Kidney capillary endothelial cell (primary cell): ENCODE measurements around the gene NOPCHAP1.
"Not testable (repeated sequence)": the region's sequence is repeated elsewhere in the genome, so short reads cannot be mapped to it uniquely, and the experiment has no call there.

ENCODE experiments used
- DNase-seq: peaks from one replicate; pipeline ENCODE4 v3.0.0-alpha.2; 2018; ENCODE audit warnings: low spot score

NOPCHAP1 gene

GRCh38 chr12:104986022-104986941, at the start of gene NOPCHAP1:
Gene NOPCHAP1, plus strand, starts transcription at chr12:104986316. Its CDS starts 37 bp downstream, at chr12:104986353.
- peak; percentile 85 for DNase-seq

- no peak for DNase-seq
Measured at GRCh38 chr12:104938371-104938770, 47.7 kb upstream of the NOPCHAP1 start.

GRCh38 chr12:104939089-104939488, 47.0 kb upstream of the NOPCHAP1 start:
- DNase-seq, result no peak

DNA sequence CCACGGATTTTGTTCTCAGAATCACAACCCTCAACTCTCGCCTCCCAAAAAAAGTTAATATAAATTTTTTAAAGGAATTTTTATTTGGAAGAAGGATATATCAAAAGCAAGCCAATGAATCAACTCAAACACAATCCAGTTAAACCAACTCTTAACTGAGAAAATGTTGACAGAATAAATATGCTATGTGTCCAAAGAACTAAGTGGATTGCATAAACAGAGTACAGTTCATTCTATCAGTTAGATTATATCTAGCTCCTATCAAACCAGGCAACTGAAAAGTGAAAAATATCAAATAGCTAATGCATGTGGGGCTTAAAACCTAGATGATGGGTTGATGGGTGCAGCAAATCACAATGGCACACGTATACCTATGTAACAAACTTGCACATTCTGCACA, 44.7 kb upstream of the NOPCHAP1 start:
- no peak for DNase-seq

GRCh38 chr12:104942075-104942474, 44.0 kb upstream of the NOPCHAP1 start:
- DNase-seq, result no peak

DNA sequence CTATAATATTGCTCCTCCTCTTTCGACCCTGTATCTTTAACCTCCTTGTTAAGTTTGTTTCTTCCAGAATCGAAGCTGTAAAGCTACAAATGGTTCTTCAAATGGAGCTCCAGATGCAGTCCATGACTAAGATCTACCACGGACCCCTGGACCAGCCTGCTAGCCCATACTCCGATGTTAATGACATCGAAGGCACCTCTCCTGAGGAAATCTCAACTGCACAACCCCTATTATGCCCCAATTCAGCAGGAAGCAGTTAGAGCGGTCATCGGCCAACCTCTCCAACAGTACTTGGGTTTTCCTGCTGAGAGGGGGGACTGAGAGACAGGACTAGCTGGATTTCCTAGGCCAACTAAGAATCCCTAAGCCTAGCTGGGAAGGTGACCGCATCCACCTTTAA, 42.7 kb upstream of the NOPCHAP1 start:
- not testable (repeated sequence) for DNase-seq

DNA sequence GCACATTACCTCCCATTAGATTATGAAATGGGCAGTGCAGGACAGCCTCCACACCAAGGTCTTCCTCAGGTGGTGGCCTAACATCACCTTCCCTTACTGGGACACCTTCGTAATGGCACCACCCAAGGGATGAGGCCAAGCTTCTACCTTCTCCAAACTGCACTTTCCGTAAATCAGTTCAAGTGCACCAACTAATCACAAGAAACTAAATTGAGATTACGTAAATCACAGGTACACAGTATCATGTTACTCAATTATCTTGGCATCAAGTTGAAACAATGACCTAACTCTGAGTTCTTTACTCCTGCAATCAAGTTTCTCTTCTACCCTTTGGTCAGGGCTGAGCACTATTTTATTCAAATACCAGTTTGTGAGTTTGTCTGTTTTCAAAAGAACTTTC, 41.9 kb upstream of the NOPCHAP1 start:
- DNase-seq, result no peak

GRCh38 chr12:104948716-104949115, 37.4 kb upstream of the NOPCHAP1 start:
- DNase-seq, result not testable (repeated sequence)

DNA sequence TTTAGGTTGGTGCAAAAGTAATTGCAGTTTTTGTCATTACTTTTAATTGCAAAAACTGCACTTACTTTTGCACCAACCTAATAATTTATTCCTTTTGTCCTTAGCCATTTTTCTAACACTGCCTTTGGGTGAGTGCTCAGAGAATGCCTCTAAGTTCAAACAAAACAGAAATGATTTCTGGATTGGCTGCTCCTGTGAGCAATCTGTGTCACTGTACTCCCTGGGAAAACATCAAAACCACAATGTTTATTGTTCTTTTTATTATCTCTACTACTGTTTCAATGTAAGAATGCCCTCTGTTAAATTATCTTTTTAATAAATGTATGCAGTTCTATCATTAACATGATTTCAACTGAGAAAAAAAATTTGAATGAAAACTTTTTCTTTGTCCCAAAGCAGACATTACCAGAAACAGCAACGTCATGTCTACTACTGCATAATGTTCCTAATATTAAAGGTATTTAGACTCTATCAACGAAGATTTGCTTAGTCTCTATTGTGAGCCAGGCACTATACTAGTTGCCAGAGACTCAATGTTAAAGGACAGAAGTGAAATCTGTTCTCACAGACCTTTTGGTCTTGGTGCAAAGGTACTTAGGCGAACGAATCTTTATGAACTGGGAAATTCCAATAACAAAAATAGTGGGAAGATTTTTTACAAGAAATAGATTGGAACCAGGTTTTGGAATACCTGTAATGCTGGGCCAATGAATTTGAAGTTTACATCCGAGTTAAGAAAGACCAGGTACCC, 34.2 kb upstream of the NOPCHAP1 start:
- no peak for DNase-seq

DNA sequence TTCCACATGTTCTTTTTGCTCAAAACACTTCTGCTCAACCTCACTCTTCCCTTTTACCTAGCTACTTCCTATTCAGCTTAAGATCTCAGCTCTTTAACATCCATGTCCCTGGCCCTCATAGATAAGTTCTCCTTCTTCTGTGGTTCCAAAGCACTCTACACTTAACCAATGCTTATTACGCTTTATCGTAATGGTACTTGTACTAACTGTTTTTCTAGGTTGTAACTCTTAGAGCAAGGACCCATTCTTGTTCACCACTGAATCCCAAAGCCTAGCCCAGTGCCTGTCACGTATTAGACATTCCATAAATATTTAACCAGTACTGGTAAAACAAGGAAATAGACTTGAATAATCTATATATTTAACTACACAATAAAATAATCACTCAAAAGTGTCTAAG, 33.3 kb upstream of the NOPCHAP1 start:
- no peak for DNase-seq

DNA sequence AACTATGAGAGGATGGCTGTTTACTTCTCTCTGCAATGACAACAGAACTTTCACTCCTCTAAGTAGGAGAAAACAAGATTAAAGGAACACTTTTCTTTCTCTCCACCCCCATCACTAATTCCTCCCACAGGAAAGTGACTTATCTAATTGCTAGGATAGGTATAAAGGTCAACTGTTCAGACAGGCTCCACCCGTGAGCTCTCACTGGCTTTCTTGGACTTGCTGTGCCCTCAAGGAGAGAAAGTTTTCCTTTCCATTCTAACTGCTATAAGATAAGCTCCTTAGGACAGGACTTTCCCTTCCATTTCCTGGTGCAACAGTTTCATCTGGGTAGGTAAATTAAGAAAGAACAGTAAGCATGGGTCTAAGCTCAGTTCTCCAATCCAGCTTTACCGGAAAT, 32.8 kb upstream of the NOPCHAP1 start:
- DNase-seq, result no peak

DNA sequence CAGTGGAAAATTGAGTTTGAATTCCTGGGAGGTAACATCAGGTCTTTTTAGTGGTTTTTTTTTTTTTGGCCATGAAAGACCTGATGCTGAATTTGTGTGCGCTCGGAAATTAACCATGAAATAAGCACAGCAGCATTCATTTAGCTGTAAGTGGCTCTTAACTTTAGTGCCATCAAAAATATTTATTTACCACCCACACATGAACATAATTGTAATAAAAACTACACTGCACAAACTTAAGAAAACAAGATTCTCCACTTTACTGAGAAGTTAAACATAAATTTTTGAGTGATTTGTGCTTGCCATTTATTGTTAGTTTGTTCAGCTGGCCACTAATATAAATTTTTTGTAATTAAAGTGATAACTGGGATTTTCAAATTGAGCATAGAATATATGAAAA, 30.4 kb upstream of the NOPCHAP1 start:
- DNase-seq, result no peak

DNA sequence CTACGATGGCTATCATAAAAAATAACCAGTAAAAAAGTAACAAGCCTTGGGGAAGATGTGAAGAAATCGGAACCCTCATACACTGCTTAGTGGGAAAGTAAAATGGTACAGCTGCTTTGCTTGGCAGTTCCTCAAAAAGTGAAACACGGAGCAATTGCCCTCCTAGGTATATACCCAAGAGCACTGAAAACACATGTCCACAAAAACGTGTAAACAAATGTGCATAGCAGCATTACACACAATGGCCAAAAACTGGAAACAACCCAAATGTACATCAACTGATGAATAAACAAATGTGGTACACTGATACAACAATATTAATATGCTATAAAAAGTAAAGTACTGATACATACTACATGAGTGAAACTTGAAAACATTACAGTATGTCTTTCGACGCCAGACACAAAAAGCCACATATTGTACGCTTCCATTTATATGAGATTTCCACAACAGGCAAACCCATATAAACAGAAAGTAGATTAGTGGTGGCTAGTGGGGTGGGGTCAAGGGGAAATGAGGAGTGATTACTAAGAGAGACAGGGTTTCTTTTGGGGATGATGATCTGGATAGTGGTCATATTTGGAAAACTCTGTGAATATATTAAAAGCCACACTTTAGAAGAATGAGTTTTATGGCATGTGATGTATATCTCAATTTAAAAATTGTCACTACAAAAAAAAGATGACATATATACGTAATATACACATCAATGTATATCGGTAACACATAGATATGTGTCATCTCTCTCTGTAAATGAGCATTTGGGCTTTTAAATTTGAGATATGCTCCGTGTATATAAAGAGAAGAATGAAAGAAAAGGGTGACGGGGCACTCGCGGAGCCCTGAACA, 29.0 kb upstream of the NOPCHAP1 start:
- no peak for DNase-seq

DNA sequence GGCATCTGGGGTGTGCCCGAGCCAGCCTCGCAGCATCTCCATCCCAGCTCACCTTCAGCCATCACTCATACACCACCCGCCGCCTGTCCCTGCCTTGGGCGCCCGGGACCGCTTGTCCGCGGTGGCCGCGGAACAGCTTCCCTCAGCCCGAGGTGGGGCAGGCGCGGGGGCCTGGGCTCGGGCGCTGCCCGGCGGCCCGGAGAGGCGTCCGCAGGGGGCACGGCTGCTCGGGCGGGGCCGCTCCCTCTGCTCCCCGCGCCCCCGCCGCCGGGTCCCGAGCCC, 28.5 kb upstream of the NOPCHAP1 start:
- DNase-seq, result no peak

GRCh38 chr12:104958001-104958804, 27.9 kb upstream of the NOPCHAP1 start, which contains the start of gene SLC41A2:
Gene SLC41A2, minus strand, starts transcription at chr12:104958290. Its CDS starts 29,763 bp downstream, at chr12:104928527.
- peak; percentile 61 for DNase-seq

GRCh38 chr12:104958805-104959334, 27.2 kb upstream of the NOPCHAP1 start:
- no peak for DNase-seq

GRCh38 chr12:104959335-104959841, 26.7 kb upstream of the NOPCHAP1 start:
- DNase-seq, result no peak

GRCh38 chr12:104960464-104960863, 25.7 kb upstream of the NOPCHAP1 start:
- no peak for DNase-seq

GRCh38 chr12:104963757-104964156, 22.4 kb upstream of the NOPCHAP1 start:
- DNase-seq, result no peak

DNA sequence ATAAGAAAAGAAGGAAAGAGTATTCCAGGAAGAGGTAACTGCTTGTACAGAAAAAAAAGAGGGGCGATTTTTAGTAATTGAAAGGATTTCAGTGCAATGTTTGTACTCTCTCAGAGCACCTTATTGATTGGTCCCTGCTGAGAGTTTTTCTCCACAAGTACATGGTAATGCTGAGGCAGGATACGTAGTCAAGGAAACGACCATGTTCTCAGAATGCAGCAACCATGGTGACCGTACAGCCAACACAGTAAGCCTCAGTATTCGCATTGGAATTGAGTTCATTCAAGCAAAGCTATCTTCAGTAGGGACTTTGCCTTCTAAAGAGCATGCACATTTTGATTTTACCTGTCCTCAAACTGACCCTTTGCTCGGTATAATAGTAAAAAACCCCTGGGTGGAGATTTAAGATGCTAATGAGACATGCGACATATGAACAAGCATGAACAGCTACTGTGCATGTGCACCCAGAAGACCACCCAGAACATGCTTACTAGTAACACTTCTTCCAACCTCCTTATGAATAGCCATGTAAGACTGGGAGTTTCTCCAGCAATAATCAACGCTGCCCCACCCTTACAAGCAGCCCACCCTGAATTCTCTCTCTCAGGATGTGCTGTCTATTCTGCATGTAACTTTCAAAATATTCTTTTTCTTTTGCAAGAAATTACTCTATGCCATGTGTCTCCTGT, 21.8 kb upstream of the NOPCHAP1 start:
- no peak for DNase-seq
